Measurements from ENCODE around the gene LNX1.

Gene LNX1

GRCh38 chr4:53507671-53508286 lies 83.5 kb downstream of the LNX1 start:
- no peak overlapping the region for H3K4me3 ChIP-seq (ENCODE audit: low read length)
- TF ChIP-seq CTCF (conservative IDR thresholded peaks at IDR 0.05; ENCODE audit: low read depth, low read length) = no peak
- DNase-seq (ENCODE audit: low read depth) = no peak

- TF ChIP-seq CTCF (conservative IDR thresholded peaks at IDR 0.05; ENCODE audit: low read depth, low read length) = no peak
- DNase-seq (ENCODE audit: low read depth) = no peak
- no peak overlapping the region for H3K4me3 ChIP-seq (ENCODE audit: low read length)
Observed at GRCh38 chr4:53507058-53507457, 84.2 kb downstream of the LNX1 start.

GRCh38 chr4:53505947-53506346 lies 85.3 kb downstream of the LNX1 start:
- H3K4me3 ChIP-seq (ENCODE audit: low read length) = no peak overlapping the region
- TF ChIP-seq CTCF (conservative IDR thresholded peaks at IDR 0.05; ENCODE audit: low read depth, low read length) = no peak
- no peak for DNase-seq (ENCODE audit: low read depth)

GRCh38 chr4:53502094-53502493 lies 89.2 kb downstream of the LNX1 start:
- no peak overlapping the region for H3K4me3 ChIP-seq (ENCODE audit: low read length)
- DNase-seq (ENCODE audit: low read depth) = no peak
- TF ChIP-seq CTCF (conservative IDR thresholded peaks at IDR 0.05; ENCODE audit: low read depth, low read length) = no peak

GRCh38 chr4:53501561-53501960 lies 89.7 kb downstream of the LNX1 start:
- DNase-seq (ENCODE audit: low read depth) = no peak
- no peak for TF ChIP-seq CTCF (conservative IDR thresholded peaks at IDR 0.05; ENCODE audit: low read depth, low read length)
- H3K4me3 ChIP-seq (ENCODE audit: low read length) = no peak overlapping the region

GRCh38 chr4:53500546-53500945 lies 90.7 kb downstream of the LNX1 start:
- TF ChIP-seq CTCF (conservative IDR thresholded peaks at IDR 0.05; ENCODE audit: low read depth, low read length) = no peak
- no peak overlapping the region for H3K4me3 ChIP-seq (ENCODE audit: low read length)
- DNase-seq (ENCODE audit: low read depth) = peak; percentile 82

- no peak for TF ChIP-seq CTCF (conservative IDR thresholded peaks at IDR 0.05; ENCODE audit: low read depth, low read length)
- no peak overlapping the region for H3K4me3 ChIP-seq (ENCODE audit: low read length)
- no peak for DNase-seq (ENCODE audit: low read depth)
Observed at GRCh38 chr4:53499791-53500190, 91.5 kb downstream of the LNX1 start.
